ENCODE results near the gene KCNAB1.

Gene KCNAB1

GRCh38 chr3:156539051-156539450 lies 418.7 kb downstream of the KCNAB1 start:
- H3K9ac ChIP-seq: no peak overlapping the region
- no peak overlapping the region for H3K4me2 ChIP-seq (ENCODE audit: low read length)
- H3K4me1 ChIP-seq: peaks cover 15% of the 10 kb centered on the region
- no peak overlapping the region for H3K4me3 ChIP-seq (ENCODE audit: low read depth, low read length)
- peaks cover 2% of the 10 kb centered on the region for H3K79me2 ChIP-seq
- no peaks in the 10 kb centered on the region for H3K9me3 ChIP-seq (ENCODE audit: control insufficient read depth, low read length)
- H3K36me3 ChIP-seq (ENCODE audit: control insufficient read depth, insufficient read depth, low read length): no peaks in the 10 kb centered on the region
- no peak overlapping the region for H2AFZ ChIP-seq
- TF ChIP-seq, protein P1, sequence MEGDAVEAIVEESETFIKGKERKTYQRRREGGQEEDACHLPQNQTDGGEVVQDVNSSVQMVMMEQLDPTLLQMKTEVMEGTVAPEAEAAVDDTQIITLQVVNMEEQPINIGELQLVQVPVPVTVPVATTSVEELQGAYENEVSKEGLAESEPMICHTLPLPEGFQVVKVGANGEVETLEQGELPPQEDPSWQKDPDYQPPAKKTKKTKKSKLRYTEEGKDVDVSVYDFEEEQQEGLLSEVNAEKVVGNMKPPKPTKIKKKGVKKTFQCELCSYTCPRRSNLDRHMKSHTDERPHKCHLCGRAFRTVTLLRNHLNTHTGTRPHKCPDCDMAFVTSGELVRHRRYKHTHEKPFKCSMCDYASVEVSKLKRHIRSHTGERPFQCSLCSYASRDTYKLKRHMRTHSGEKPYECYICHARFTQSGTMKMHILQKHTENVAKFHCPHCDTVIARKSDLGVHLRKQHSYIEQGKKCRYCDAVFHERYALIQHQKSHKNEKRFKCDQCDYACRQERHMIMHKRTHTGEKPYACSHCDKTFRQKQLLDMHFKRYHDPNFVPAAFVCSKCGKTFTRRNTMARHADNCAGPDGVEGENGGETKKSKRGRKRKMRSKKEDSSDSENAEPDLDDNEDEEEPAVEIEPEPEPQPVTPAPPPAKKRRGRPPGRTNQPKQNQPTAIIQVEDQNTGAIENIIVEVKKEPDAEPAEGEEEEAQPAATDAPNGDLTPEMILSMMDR (IDR thresholded peaks at IDR 0.05): no peak
- H3K27ac ChIP-seq: no peak overlapping the region
- H3K27me3 ChIP-seq (ENCODE audit: control insufficient read depth, insufficient read depth, low read length): no peaks in the 10 kb centered on the region

DNA sequence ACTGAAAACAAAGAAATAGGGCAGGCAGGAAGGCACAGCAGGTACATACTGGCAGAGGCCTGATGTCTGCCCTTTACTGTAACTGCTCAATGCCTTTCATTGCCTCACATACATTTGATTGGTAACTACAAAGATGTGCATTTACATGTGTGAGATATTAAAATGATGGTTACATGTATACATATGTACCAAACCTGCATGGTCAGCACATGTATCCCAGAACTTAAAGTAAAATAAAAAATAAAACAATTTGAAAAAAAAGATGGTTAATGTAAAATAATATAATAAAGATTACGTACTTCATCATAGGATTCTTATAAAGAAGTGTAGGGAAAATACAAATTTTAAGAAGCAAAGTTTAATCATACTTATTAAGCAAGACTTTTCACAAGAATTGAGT lies 419.4 kb downstream of the KCNAB1 start:
- Histone ChIP-seq H3K4me1 (peaks cover 15% of the 10 kb centered on the region), H3K79me2 (peaks cover 2% of the 10 kb centered on the region), H3K9ac (no peak overlapping the region), H3K9me3 (ENCODE audit: control insufficient read depth, low read length) (no peaks in the 10 kb centered on the region), H3K4me2 (ENCODE audit: low read length) (no peak overlapping the region), H2AFZ (no peak overlapping the region), H3K27ac (no peak overlapping the region), H3K27me3 (ENCODE audit: control insufficient read depth, insufficient read depth, low read length) (no peaks in the 10 kb centered on the region), H3K4me3 (ENCODE audit: low read depth, low read length) (no peak overlapping the region), H3K36me3 (ENCODE audit: control insufficient read depth, insufficient read depth, low read length) (no peaks in the 10 kb centered on the region)
- TF ChIP-seq, protein P1 (IDR thresholded peaks at IDR 0.05): no peak

DNA sequence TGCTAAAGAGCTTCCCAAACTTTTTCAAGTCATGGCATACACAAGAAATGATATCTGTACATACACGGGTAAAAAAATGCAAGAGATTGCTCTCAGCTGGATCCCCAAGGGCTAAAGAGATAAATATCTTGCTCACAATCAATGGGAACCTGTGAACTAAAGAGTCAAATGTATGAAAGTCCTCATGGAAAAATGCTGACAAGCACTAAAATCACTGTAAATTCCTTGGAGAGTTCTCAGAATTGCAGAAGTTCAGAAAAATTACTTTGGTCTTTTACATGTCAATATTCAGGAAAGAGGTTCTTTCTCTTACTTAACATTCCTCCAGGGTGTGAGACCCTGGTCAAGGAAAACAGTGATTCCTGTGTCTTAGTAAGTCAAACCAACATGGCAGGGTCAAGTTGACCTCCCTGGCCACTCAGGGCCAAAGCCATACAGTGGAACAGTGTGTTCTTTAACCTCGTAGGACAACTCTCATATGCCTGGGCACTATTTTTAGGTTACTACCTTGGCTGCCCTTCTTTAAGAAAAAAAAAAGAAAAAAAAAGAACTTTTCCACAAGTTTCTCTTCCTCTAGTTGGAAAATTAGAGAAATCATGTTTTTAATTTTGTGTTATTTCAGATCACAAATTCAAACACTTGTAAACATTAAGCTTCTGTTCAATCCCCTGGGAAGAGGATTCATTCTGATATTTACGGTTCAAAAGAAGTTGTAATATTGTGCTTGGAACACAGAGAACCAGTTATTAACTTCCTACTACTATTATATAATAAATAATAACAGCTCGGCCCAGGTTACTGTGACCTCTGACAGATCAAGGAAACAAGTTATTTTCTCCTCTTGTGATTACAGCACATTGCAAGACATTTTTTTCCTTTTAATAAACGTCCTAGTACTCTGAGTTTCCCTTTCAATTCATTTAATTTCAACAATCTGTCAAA lies 422.0 kb downstream of the KCNAB1 start:
- Histone ChIP-seq H3K4me3 (ENCODE audit: low read depth, low read length) (no peak overlapping the region), H3K27me3 (ENCODE audit: control insufficient read depth, insufficient read depth, low read length) (no peaks in the 10 kb centered on the region), H3K36me3 (ENCODE audit: control insufficient read depth, insufficient read depth, low read length) (no peaks in the 10 kb centered on the region), H3K4me1 (peaks cover 16% of the 10 kb centered on the region), H2AFZ (no peak overlapping the region), H3K79me2 (peaks cover 5% of the 10 kb centered on the region), H3K9ac (no peak overlapping the region), H3K4me2 (ENCODE audit: low read length) (no peak overlapping the region), H3K27ac (peak overlapping the region; percentile 29), H3K9me3 (ENCODE audit: control insufficient read depth, low read length) (no peaks in the 10 kb centered on the region)
- TF ChIP-seq, protein P1 (IDR thresholded peaks at IDR 0.05): no peak

GRCh38 chr3:156543043-156543555 lies 422.7 kb downstream of the KCNAB1 start:
- Histone ChIP-seq H3K27ac (peak overlapping the region; percentile 29), H3K9ac (no peak overlapping the region), H3K4me2 (ENCODE audit: low read length) (no peak overlapping the region), H3K9me3 (ENCODE audit: control insufficient read depth, low read length) (no peaks in the 10 kb centered on the region), H3K27me3 (ENCODE audit: control insufficient read depth, insufficient read depth, low read length) (no peaks in the 10 kb centered on the region), H3K79me2 (peaks cover 5% of the 10 kb centered on the region), H3K4me1 (peaks cover 16% of the 10 kb centered on the region), H3K4me3 (ENCODE audit: low read depth, low read length) (no peak overlapping the region), H3K36me3 (ENCODE audit: control insufficient read depth, insufficient read depth, low read length) (no peaks in the 10 kb centered on the region), H2AFZ (no peak overlapping the region)
- TF ChIP-seq, protein P1 (IDR thresholded peaks at IDR 0.05): no peak
